ENCODE results near the gene APBA1.

Gene APBA1

DNA sequence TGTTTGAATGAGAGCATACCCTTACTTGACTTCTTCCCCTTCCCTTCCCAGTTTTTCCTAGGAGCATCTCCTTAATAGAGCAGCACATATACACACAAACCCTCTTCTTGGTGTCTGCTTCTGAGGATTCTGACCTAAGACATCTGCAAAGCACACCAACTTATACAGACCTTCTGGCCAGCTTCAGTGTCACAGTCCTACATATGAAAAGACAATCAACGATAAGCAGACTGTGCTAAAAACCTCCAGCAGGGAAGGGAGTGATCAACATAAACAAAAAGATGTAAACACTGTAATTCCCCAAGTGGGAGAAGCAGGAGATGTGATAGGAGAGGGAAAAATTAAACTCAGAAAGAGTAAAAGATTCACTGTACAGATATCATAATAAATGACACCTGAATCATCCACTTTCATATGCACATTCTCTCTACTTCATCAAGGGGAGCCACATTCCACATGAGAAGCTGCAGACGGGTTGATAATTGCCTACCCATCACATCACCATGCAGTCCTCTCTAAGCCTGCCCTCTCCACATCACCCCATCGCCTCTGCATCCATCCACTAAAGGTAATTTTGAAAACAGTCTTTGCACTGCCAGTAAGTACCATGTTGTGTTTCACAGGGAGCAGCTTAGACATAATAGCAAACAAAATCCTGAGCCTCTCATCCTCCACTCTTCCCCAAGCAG lies 13.0 kb downstream of the APBA1 start:
- no peak for DNase-seq (ENCODE audit: low read depth in 4 of 4, low spot score in 1 of 4)

DNA sequence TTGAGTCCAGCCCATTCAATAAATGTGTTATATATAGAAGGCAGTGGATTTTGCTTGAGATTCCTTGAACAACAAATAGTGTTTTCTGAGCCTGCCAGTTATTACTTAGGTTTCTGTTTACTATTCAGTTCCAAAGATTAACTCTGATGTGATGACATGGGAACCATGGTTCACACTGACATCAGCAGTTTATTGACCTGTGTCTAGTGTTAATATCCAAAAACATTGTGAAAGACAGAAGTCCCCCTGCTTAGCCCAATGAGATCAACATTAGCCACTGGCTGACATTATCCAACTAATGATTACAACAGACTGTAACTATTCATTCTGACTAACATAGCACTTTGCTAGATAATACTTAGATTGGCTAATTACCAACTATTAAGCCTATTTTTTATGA lies 14.9 kb downstream of the APBA1 start:
- DNase-seq (ENCODE audit: low read depth in 4 of 4, low spot score in 1 of 4): no peak

DNA sequence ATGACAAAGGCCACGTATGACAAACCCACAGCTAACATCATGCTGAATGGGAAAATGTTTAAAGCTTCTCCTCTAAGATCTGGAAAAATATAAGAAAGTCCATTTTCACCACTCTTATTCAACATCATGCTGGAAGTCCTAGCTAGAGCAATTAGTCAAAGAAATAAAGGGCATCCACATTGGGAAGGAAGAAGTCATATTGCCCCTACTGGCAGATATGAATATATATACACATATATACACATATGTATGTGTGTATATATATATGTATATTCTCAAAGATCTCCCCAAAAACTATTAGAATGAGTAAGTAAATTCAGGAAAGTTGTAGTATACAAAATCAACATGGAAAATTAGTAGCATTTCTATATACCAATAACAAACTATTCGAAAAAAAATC lies 17.1 kb downstream of the APBA1 start:
- DNase-seq (ENCODE audit: low read depth in 4 of 4, low spot score in 1 of 4): no peak

DNA sequence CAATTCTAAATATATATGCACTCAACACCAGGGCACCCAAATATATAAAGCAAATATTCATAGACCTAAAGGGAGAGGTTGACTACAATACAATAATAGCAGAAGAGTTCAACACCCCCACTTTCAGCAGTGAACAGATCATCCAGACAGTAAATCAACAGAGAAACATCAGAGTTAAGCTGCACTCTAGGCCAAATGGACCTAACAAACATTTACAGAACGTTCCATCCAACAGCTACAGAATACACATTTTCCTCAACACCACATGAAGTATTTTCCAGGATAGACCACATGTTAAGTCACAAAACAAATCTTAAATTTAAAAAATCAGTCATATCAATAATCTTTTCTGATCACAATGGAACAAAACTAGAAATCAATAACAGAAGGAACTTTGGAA lies 18.9 kb downstream of the APBA1 start:
- no peak for DNase-seq (ENCODE audit: low read depth in 4 of 4, low spot score in 1 of 4)

DNA sequence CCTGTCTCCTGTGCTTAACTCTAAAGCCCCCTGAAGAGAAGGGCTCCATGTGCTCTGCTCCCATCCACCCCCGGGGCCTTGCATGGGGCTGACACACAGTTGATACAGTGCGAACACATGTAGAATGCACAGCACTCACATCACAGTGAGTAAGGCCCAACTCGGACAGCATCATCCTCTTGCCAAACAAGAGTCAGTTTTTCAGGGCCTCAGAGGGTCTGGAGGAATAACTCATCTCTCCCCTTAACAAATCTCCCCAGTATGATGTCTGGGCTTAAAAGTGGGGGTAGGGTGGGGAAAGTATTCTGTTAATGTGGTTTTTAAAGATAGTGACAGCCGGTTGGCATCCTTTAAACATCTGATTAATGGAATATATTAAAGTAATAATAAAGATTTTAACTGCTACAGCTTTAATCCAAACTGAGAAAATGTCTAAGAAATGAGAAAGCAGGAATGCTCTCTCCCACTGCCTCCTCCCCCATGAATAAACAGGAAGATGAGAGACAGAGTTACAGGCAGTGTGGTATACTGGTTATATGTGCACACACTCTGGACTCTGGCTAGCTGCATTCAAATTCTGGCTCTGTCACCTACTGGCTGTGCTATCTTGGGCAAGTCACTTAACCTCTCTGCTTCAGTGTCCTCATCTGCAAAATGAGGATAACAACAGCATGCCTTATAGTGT lies 22.5 kb downstream of the APBA1 start:
- DNase-seq (ENCODE audit: low read depth in 4 of 4, low spot score in 1 of 4): no peak

DNA sequence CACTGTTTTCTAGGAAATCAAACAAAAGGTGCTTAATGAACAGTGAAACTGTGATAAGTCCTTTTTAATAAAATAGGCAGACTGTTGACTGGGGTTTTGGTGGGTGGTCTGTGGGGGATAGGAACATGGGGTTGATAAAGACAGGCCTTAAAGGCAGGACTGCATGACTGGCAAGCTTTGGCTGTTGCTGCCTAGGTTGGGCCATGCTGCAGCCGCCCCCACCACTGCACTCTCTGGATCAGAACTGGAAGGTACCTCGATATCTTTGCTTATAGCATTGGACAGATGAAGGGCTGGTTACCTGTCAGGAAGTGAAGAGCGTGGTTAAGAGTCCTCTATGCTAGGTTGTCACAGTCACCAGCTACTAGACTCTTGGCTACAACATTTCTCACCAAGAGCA lies 24.4 kb downstream of the APBA1 start:
- DNase-seq (ENCODE audit: low read depth in 4 of 4, low spot score in 1 of 4): no peak

DNA sequence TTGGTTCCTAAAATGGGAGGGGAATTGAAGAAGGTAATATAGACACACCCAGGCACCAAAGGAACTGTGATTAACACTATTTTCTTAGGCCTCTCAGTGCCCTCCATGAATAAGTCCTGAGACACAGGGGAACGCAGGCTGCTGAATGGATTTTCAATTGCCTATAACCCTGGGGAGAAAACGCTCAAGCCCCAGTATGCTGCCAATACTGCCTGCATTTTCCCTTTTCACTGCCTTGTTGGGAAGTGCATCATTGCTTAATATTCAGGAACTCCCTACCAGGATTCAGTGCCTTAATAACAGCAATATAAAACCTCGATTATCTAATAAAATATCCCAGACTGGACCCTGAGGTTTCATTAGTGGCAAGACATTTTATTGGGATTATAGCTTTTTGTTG lies 25.4 kb downstream of the APBA1 start:
- DNase-seq (ENCODE audit: low read depth in 4 of 4, low spot score in 1 of 4): no peak

DNA sequence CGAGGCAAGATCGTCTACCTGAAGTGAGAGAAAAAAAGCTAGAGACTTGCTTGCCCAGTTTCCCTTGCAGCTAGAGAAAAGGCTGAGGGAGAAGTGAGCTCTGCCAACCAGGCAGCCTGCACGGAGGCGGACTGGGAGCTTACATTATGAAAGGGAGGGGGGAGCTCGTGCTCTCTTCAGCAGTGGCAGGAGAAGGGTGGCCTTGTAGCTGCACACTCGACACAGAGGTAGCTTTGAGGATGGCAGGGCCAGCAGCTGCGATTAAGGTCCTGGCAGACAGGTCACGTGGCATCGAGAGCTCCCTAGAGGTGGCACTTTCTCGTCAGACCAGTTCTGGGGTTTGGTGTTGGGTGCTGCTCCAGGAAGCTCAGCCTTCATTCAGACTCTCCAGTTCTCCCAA lies 26.7 kb downstream of the APBA1 start:
- DNase-seq (ENCODE audit: low read depth in 4 of 4, low spot score in 1 of 4): no peak

DNA sequence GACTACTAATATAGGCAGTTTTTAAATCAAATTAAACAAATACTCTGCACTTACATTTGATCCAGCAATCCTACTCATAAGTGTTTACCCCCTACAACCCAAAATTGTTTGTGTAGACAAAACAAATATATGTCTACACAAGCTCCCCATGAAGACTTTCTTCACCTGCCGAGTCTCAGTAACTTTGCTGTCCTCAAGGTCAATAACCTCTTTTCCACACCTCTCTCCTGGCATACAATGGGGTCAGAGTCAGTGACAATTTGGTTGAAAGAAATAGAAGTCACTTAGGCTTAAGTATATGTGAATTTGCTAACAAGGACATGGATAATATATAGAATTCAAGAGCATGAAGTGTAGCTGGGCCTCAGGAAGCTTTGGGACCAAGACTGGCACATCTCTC lies 29.1 kb downstream of the APBA1 start:
- DNase-seq (ENCODE audit: low read depth in 4 of 4, low spot score in 1 of 4): no peak

DNA sequence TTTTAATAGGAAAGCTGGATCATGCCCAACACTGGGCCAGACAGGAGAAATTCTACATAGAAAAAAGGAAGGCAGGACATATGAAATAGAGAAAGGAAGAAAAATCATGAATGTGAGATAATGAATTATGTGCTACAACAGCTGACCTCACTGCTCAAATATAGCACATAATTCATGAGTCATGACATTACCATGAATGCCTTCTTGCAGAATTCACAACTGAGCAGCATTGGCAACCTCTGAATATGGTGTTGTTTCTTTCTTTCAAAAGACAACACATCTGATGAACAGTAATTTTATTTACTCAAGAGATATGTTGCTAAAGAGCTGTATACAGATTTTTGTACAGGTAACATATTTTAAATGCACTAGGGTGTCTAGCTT lies 34.4 kb downstream of the APBA1 start:
- no peak for DNase-seq (ENCODE audit: low read depth in 4 of 4, low spot score in 1 of 4)

DNA sequence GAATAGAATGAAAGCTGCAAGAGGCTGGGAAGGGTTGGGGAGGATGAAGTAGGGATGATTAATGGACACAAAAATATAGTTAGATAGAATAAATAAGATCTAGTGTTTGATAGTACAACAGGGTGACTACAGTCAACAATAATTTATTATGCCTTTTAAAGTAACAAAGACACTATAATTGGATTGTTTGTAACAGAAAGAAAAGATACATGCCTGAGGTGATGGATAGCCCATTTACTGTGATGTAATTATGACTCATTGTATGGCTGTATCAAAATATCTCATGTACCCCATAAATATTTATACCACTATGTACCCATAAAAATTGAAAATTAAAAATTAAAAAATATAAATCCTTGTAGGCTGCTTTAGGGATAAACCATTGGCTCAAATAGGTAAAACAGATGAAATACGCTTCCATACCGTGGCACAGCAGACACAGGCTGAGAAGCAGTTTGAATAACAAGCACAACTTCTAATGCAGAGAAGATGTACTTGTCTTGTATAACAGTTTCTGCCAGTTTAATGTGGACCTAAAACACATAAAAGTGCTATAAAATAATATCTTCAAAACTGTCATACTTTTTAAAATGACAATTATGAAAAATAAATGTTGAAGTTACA lies 34.9 kb downstream of the APBA1 start:
- DNase-seq (ENCODE audit: low read depth in 4 of 4, low spot score in 1 of 4): no peak

DNA sequence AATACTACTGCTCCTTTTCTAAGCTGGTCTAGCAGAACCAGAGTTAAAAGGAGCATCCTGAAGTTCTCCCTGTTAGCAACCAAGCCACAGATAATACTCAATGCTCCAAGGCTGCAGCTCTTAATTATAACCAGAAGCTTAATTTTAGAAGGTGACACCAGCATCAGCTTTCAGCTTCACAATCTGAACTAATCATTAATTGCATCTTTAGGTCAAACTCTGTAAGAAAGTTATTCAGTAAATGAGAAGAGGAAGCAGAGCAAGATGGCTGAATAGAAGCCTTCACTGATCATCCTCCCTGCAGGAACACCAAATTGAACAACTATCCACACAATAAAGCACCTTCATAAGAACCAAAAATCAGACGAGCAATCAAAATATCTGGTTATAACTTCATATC lies 38.5 kb downstream of the APBA1 start:
- no peak for DNase-seq (ENCODE audit: low read depth in 4 of 4, low spot score in 1 of 4)

DNA sequence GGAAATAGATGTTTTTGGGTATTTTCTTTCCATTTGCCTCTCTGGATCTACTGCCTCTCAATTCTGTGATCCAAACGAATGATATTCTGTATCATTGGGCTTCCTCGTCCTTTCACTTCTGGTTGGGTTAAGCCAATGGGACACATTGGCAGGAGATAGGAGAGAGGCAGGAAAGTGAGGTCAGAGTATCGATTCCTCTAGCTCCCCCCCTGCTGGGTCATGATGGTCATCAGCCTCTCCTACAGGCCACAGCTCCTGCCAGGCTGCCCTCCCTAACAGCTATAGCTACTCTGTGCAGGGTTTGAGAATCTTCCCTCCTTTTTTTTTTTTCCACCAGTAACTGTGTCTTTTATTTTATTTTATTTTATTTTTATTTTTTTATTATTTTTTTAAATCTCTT lies 39.4 kb downstream of the APBA1 start:
- no peak for DNase-seq (ENCODE audit: low read depth in 4 of 4, low spot score in 1 of 4)

DNA sequence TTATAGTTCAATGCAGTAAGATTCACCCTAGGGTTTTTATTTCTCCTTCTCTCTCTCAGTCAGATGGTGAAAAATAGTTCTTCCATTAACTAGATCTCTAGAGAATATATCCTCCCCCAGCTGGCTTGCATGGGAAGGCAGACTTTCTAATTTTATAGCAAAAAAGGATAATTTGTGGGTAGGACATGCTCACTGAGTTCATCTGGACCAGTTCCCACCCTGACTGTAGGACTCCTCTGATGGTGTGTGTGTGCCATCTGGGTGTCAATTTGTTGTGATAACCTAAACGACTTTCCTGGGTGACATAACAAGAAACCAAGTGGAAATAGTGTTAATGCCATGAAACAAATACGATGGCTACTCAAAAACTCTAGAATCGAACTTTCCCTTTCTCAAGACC lies 44.9 kb downstream of the APBA1 start:
- DNase-seq (ENCODE audit: low read depth in 4 of 4, low spot score in 1 of 4): no peak

DNA sequence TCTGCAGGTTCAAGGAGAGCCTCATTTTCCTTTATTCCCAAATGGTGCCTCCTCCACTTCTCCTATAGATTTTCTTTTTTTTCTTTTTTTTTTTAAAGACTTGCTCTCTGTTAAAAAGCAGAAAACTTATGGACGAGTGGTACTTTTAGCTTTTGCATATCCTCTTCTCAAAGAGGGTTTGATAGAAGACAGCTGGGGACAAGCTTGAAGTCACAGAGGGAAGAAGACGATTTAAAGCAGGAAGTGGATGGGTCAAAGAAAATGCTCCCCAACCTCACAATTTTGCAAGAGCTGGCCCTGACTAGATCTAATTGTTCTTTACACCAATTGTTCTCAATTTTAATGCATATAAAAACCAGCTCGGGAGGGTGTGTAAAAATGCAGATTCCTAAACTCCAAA lies 48.9 kb downstream of the APBA1 start:
- DNase-seq (ENCODE audit: low read depth in 4 of 4, low spot score in 1 of 4): no peak

DNA sequence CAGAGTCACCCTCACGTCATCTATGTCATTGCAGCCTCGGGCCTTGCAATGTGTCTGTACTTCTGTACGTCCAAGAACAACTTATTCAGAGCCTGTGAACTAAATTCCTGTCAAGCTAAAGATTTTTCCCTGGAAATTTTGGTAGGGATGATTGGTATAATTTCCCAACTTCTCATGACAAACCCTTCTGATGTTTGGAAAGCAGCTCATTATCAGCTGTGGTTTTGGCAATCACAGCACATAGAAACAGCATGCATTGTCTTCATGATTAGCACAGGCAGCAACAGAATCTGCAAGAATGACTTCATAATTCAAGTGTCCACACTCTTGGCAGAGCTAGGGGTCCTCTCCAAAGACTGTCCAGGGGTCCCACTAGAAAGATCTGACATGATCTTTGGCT lies 49.5 kb downstream of the APBA1 start:
- no peak for DNase-seq (ENCODE audit: low read depth in 4 of 4, low spot score in 1 of 4)

DNA sequence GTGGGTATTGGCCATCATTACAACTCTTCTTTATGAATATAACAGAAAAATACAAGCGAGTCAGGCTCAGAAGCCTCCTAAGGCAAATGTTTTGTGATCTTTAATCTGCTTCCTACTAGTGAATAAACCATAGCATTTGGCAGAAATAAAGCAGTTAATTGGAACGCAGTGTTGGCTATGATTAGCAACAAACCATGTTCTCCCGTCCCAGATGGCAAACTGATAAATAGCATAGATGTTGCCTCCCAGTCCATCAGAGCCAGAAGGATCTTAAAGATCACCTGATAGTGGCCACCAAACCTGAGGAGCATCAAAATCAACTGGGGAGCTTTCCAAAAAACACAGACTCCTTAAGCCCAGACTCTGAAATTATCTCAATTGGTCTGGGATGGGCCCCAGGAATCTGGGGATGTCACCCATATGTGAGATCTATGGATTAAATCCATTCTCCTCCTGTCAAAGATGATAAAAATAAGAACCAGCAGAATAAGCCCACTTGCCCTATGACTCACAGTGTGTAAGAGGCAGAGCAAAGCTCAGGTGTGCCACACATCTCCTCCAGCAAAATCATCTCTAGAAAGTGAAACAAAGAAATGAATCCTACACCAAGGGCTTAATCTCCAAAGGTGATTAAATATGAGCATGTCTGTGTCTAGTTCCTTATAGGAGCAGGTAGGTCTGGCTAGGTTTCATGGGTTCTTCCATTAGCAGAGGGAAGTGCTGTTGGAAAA lies 50.3 kb downstream of the APBA1 start:
- no peak for DNase-seq (ENCODE audit: low read depth in 4 of 4, low spot score in 1 of 4)

DNA sequence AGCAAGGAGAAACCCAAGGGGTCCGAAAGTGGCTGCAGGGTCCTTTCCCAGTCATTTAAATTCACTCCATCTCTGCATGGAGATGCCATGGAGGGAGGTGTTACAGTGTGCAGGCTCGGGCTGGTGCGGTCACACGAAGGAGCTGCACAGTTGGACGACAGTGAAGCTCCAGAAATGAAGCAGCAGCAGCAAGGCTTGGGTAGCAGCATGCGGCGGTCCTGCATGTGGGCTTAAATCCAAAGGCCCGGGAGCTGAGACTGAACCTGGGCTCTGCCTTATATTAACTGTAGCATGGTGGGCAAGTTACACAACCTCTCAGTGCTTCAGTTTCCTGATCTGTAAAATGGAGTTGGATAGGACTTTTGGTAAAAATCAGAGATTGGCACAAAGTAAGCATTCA lies 51.4 kb downstream of the APBA1 start:
- DNase-seq (ENCODE audit: low read depth in 4 of 4, low spot score in 1 of 4): no peak

DNA sequence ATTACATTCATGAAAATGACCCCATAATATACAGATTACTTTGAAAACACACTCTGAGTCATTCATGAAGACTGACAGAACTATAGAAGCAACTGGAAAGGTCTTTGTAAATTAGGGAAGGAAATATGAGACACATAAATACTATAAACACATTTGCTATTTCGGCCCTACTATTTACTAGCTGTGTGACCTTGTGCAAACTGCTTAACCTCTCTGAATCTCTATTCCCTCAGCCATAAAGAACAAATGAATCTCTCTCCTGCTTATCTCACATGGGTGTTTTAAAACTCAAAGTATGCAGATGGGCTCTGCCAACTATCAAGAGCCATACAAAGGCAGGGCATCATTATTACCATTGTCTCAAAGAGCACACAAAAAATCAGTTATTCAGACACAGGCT lies 52.9 kb downstream of the APBA1 start:
- DNase-seq (ENCODE audit: low read depth in 4 of 4, low spot score in 1 of 4): no peak

DNA sequence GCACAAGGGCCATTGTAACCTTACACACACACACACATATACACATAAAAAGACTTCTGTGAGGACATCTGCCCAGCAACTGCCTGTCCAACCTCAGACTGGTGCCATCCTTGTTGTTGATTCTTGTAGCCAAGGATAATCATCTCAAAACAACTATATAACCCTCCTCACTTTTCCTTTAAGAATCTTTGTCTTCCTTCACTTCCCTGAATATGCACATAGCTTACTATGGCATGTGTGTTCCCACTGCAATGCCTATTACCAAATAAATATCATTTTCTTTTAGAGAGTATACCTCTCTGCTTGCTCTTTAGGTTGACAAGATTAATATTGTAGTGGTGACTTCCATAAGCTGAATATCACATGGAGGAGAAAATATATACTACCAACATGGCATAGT lies 55.2 kb downstream of the APBA1 start:
- DNase-seq (ENCODE audit: low read depth in 4 of 4, low spot score in 1 of 4): no peak

DNA sequence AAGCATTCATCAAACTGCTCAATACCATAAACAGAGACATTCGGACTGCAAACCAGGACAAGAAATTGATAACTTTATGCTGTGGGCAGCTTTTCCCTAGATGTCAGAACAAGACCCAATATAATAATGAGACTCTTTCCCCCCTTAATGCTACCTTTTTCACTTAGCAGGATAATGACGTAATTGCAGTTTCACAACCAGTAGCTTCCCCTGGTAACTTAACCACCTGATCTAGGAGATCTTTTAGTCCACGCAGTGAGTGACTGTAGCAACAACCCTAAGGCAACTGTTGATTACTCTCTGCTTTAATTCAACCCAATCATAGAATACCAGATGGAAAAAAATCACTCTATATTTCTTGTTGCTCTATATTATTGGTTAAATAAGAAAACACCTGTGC lies 56.3 kb downstream of the APBA1 start:
- no peak for DNase-seq (ENCODE audit: low read depth in 4 of 4, low spot score in 1 of 4)

DNA sequence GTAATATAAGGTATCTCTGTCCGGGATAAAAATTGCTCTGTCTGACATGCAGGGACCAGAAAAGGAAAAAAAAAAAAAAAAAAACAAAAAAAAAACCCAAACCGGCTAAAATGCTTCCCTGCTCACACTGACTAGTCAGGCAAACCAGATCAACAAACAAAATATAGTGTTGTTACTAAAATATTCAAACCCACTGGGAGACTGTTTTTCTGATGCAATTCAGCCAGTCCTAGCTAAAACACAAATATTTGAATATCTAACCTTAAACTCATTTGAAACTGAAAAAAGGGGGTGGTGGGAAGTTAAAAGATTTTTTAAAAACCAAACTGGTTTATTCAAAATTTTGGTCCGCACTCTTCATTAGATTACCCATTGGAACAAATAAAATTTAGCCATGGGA lies 61.0 kb downstream of the APBA1 start:
- no peak for DNase-seq (ENCODE audit: low read depth in 4 of 4, low spot score in 1 of 4)

Data from stimulated activated CD4-positive, alpha-beta T cell treated with anti-CD3 and anti-CD28 coated beads, Interleukin-1b, Interleukin-23, amount 100 ng/mL, for 24 hours (primary cell).